Activated T-helper 2 cell treated with anti-CD3 and anti-CD28 coated beads, Interferon-gamma antibody, Interleukin-2, Interleukin-4, amounts not matched to agents 10 μg/mL and 5 μg/mL and 100 μg/mL, durations not matched to agents 14 hours and 24 hours and 36 hours (primary cell): ENCODE data around the gene OSM. TPM values are rescaled to one million over a fixed set of nuclear protein-coding genes. Genes with fewer than 3 reads are reported as not detected.
"Not testable (repeated sequence)": the region's sequence is repeated elsewhere in the genome, so short reads cannot be mapped to it uniquely, and the experiment has no call there.

Experiments used
- DNase-seq: peaks from one replicate; pipeline ENCODE4 v3.0.0; 2021; ENCODE audit warnings: low spot score
- H3K27ac Mint-ChIP-seq: one replicate; pipeline ENCODE4 v1.8.0; 2021; ENCODE audit warnings: mixed read lengths
- H3K27me3 Mint-ChIP-seq: one replicate; pipeline ENCODE4 v1.8.0; 2021; ENCODE audit warnings: low read depth, mixed read lengths
- H3K36me3 Mint-ChIP-seq: one replicate; pipeline ENCODE4 v1.8.0; 2021; ENCODE audit warnings: low read depth, mixed read lengths
- H3K4me1 Mint-ChIP-seq: one replicate; pipeline ENCODE4 v1.8.0; 2021; ENCODE audit warnings: low read depth, mixed read lengths
- H3K4me3 Mint-ChIP-seq: one replicate; pipeline ENCODE4 v1.8.0; 2021; ENCODE audit warnings: low read depth, mild to moderate bottlenecking, moderate library complexity, mixed read lengths
- H3K9me3 Mint-ChIP-seq: one replicate; pipeline ENCODE4 v1.8.0; 2021; ENCODE audit warnings: mixed read lengths
- intact Hi-C: fragments of 100-400 bp; cut with micrococcal nuclease; formaldehyde crosslinking; loops from one replicate; pipeline ENCODE4 v1.15.1; 2023
- total RNA-seq: library from RNA; stranded (reverse); gene quantifications from 2 replicates; pipeline ENCODE4 v1.2.3, GENCODE V29; 2022

The OSM gene
- total RNA-seq, 1 donor from 2014 or later: 148 TPM

DNA sequence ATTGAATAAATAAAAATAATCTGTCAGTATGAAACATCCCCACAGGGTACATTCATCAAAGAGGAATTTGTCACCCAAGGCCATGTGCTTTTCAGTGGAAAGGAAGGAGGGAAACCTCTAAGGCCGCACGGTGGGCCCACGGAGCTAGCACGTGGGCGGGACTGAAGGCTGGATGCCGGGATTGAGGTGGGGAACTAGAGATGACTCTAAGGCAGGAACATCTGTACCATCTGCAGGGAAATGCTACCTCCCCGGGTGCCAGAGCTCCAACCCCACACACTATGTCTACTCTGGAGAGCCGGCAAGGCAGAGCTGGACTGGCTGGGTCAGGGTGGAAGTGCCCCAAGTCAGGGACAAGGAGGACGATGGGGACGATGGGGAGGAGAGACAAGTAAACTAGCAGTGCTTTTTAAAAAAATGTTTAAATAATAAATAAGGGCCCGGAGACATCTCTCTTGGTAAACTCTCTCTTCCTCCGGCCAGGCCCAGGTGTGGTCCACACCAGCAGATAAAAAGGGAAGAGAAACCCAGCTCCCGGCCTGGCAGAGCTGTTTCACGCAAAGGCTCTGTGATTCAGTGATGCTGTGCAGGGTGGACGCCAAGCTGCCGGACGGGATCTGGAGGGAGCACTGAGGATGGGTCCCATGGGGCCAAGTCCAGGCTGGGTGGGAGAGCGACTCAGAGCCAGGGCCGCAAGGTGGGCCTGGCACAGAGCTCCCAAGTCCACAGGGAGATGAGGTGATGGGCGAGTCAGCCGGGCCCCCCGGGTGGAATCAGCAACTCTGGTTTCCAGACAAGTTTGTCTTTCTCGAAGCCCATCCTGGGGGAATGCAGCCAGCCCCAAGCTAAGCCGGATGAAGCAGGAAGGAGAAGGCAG is 25.9 kb downstream of the OSM start:
- Mint-ChIP-seq H3K4me1 (peaks cover 57% of the 10 kb centered on the region), H3K27ac (peak overlapping the region; percentile 68), H3K4me3 (peak overlapping the region; percentile 64), H3K36me3 (peaks cover 58% of the 10 kb centered on the region), H3K9me3 (no peaks in the 10 kb centered on the region), H3K27me3 (no peaks in the 10 kb centered on the region)
- intact Hi-C loops: no loop called here
- no peak for DNase-seq

GRCh38 chr22:30239488-30240405 is 26.9 kb downstream of the OSM start:
- H3K36me3 Mint-ChIP-seq: peaks cover 47% of the 10 kb centered on the region
- DNase-seq: no peak
- peaks cover 55% of the 10 kb centered on the region for H3K4me1 Mint-ChIP-seq
- intact Hi-C loops: no loop called here
- H3K9me3 Mint-ChIP-seq: no peaks in the 10 kb centered on the region
- no peaks in the 10 kb centered on the region for H3K27me3 Mint-ChIP-seq
- no peak overlapping the region for H3K4me3 Mint-ChIP-seq
- H3K27ac Mint-ChIP-seq: peak overlapping the region; percentile 76

DNA sequence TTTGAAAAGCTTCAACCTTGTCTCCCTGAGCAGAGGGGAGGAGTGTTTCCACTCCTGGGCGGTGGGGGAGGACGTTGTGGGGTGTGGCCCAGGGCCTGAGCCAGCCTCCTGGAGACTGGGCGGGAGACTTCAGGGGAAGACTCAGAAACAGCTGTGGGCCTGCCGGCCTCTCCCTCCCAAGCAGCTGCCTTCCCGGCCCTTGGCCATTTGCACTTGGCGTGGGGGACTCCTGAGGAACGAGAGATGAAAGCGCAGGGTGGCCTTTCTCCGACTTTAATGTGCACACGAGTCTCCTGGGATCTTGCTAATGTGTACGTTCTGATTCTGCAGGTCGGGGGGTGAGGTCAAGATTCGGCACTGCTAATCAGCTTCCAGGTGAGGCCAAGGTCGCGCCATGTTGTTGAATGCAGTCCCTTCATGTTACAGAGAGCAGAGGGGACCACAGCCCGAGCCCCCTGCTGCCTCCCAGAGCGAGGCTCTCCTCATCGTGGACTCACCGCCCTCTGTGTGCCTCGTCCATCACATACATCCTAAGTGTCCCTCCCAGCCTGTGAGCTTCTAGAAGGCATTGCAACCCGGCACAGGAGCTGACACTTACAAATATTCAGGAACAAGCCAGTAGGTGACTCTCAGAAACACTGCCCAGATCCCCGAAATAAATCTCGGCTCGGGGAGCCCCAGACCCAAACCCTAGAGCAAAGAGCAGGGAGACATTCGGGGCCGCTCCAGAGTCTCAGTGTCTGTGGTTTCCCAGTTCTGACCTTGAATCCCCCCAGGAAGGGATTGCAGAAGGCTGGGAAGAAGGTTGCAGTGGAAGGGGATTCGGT is 27.8 kb downstream of the OSM start:
- peaks cover 49% of the 10 kb centered on the region for H3K4me1 Mint-ChIP-seq

DNA sequence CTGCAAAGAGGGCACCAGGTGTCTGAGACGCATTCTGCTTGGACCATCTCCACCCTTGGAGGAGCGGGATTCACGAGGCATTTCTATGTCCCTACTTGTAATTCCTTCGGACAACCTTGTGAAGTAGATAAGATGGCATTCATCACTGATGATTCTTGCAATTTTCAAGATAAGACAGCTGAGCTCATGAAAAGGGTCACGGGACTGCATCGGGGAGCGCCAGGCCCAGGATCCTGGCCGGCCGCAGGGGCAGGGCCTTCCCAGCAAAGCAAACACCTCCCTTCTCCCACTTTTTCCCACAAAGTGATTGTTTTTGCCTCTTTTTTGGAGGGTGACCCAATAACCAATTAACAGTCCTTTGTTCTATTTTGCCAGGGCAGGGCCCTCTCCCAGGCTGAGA is 28.5 kb downstream of the OSM start:
- peak overlapping the region; percentile 76 for H3K27ac Mint-ChIP-seq
- H3K4me1 Mint-ChIP-seq: peaks cover 42% of the 10 kb centered on the region
- no peak for DNase-seq
- no peak overlapping the region for H3K4me3 Mint-ChIP-seq
- no peaks in the 10 kb centered on the region for H3K9me3 Mint-ChIP-seq
- peaks cover 31% of the 10 kb centered on the region for H3K36me3 Mint-ChIP-seq
- intact Hi-C loops: no loop called here
- no peaks in the 10 kb centered on the region for H3K27me3 Mint-ChIP-seq

More for the DNA sequence above, 27.8 kb downstream of the OSM start:
- no peak overlapping the region for H3K4me3 Mint-ChIP-seq
- H3K9me3 Mint-ChIP-seq: no peaks in the 10 kb centered on the region
- intact Hi-C loops: no loop called here
- peak overlapping the region; percentile 76 for H3K27ac Mint-ChIP-seq
- peaks cover 39% of the 10 kb centered on the region for H3K36me3 Mint-ChIP-seq
- no peaks in the 10 kb centered on the region for H3K27me3 Mint-ChIP-seq
- no peak for DNase-seq

- intact Hi-C loops: no loop called here
- no peak overlapping the region for H3K27ac Mint-ChIP-seq
- peaks cover 35% of the 10 kb centered on the region for H3K4me1 Mint-ChIP-seq
- H3K36me3 Mint-ChIP-seq: peaks cover 19% of the 10 kb centered on the region
- no peaks in the 10 kb centered on the region for H3K9me3 Mint-ChIP-seq
- H3K4me3 Mint-ChIP-seq: no peak overlapping the region
- H3K27me3 Mint-ChIP-seq: no peaks in the 10 kb centered on the region
- no peak for DNase-seq
These were observed 29.8 kb downstream of the OSM start for GRCh38 chr22:30236875-30237274.

DNA sequence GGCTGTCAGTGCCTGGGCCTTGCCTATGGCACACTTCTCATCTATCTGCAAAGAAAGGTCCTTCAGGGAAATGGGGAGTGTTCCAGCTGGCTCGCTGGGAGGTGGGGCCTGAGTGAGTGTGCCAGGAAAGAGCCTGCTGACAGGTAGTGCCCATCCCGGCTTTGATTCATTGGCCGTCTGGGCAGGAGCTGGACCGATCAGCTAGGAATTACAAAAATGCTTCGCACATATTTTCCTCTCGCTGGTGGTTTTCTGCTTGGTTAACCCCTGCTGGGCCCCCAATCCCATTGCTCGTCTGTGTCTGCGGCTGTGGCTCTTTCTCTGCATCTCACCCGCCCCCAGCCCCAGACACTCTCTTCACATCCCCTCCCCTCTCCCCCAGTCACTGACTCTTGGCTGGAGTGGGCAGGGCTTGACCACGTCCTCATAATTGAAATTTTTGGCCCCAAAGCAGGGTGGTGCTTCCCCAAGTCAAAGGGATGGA is 30.9 kb downstream of the OSM start:
- no peak for DNase-seq
- H3K9me3 Mint-ChIP-seq: no peaks in the 10 kb centered on the region
- H3K27ac Mint-ChIP-seq: no peak overlapping the region
- intact Hi-C loops: no loop called here
- no peaks in the 10 kb centered on the region for H3K27me3 Mint-ChIP-seq
- no peak overlapping the region for H3K4me3 Mint-ChIP-seq
- peaks cover 7% of the 10 kb centered on the region for H3K36me3 Mint-ChIP-seq
- H3K4me1 Mint-ChIP-seq: peaks cover 29% of the 10 kb centered on the region

DNA sequence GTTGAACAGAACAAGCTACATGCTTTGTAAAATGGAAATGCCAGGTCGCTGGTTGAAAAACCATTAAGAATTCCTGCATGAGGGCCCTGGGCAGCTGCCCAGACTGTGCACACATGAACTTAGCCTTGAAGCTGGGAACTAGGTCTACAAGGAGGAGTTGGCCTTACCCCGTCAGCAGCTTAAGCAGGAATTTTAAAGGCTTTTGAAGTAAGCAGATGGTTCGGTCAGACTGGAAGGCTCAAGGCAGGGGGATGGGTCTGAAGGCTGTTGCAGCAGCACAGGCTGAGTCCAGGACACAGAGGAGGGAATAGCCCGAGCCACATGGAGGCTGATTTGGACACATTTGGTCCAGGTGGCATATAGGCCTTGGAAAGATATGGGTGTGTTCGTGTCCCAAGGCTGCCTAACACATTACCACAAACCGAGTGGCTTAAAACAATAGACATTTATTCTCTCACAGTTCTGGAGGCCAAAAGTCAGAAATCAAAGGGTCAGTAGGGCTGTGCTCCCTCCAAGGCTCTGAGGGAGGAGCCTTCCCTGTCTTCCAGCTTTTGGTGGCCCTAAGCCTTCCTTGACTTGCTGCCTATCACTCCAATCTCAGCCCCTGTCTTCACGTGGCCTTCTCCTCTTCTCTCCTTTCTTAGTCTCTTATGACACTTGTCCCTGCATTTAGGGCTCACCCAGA is 31.7 kb downstream of the OSM start:
- Mint-ChIP-seq H3K4me3 (no peak overlapping the region), H3K9me3 (no peaks in the 10 kb centered on the region), H3K27me3 (no peaks in the 10 kb centered on the region), H3K27ac (no peak overlapping the region), H3K36me3 (peaks cover 3% of the 10 kb centered on the region), H3K4me1 (peaks cover 31% of the 10 kb centered on the region)
- intact Hi-C loops: no loop called here
- DNase-seq: no peak

DNA sequence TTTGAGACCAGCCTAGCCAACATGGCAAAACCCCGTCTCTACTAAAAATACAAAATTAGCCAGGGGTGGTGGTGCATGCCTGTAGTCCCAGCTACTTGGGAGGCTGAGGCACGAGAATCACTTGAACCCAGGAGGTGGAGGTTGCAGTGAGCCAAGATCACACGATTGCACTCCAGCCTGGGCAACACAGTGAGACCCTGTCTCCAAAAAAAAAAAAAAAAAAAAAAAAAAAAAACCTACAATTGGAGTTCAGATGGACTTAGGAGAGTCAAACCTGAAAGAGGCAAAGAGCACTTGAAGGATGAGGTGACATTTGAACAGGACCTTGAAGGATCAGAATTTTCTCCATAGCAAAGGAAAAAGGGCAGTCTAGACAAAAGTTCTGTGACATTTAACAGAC is 32.3 kb downstream of the OSM start:
- H3K4me3 Mint-ChIP-seq, H3K9me3 Mint-ChIP-seq, DNase-seq, H3K27ac Mint-ChIP-seq, H3K36me3 Mint-ChIP-seq, intact Hi-C loops, H3K27me3 Mint-ChIP-seq: not testable (repeated sequence)
- peaks cover 31% of the 10 kb centered on the region for H3K4me1 Mint-ChIP-seq

DNA sequence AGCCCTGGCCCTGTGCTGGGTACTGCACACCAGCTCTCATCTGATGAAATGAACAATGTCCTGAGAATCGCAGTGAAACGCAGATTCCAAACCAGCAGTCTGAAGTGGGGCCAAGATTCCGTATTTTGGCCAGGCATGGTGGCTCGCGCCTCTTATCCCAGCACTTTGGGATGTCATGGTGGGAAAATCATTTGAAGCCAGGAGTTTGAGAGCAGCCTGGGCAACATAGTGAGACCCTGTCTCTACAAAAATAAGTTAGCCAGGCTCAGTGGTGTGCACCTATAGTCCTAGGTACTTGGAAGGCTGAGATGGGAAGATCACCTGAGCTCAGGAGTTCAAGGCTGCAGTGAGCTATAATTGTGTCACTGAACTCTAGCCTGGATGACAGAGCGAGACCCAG is 33.1 kb downstream of the OSM start:
- Mint-ChIP-seq H3K4me3 (no peak overlapping the region), H3K9me3 (no peaks in the 10 kb centered on the region), H3K36me3 (no peaks in the 10 kb centered on the region), H3K27me3 (no peaks in the 10 kb centered on the region), H3K27ac (no peak overlapping the region), H3K4me1 (peaks cover 26% of the 10 kb centered on the region)
- DNase-seq: no peak
- intact Hi-C loops: no loop called here

DNA sequence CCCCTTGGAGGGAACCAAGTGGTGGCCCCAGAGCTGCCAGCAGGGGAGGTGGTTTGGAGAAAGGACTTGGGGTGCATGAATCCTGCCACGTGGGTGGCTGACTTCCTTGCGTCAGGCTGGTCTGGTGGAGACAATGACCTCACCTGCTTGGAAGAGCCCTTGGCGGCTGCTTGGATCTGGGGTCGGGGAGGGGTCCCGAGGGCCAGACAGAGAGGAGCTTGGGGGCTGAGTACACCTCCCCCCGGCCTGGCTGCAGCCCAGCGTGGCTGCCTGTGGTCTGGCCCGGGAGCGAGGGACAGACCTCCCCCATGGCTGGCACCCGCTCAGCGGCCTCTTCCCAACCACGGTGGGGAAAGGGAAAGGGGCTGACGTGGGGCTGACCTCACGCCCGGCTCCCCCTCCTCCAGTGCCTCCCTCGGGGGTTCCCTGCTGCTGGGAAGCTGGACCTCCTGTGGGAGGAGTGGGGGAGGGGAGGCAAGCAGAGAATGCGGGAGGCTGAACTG is 33.9 kb downstream of the OSM start:
- H3K4me3 Mint-ChIP-seq: no peak overlapping the region
- intact Hi-C loops: no loop called here
- H3K27me3 Mint-ChIP-seq: no peaks in the 10 kb centered on the region
- no peak overlapping the region for H3K27ac Mint-ChIP-seq
- H3K36me3 Mint-ChIP-seq: no peaks in the 10 kb centered on the region
- no peak for DNase-seq
- H3K9me3 Mint-ChIP-seq: no peaks in the 10 kb centered on the region
- peaks cover 28% of the 10 kb centered on the region for H3K4me1 Mint-ChIP-seq

- Mint-ChIP-seq H3K4me1 (peaks cover 29% of the 10 kb centered on the region), H3K27ac (no peak overlapping the region), H3K27me3 (no peaks in the 10 kb centered on the region), H3K9me3 (no peaks in the 10 kb centered on the region), H3K36me3 (no peaks in the 10 kb centered on the region), H3K4me3 (no peak overlapping the region)
- intact Hi-C loops: no loop called here
- no peak for DNase-seq
These were observed 35.7 kb downstream of the OSM start for GRCh38 chr22:30230787-30231461.
